GM13977 (cell line): Measurements from ENCODE around the gene MAMSTR.
"Not testable (repeated sequence)": the region's sequence is repeated elsewhere in the genome, so short reads cannot be mapped to it uniquely, and the experiment has no call there.

Experiments used
- DNase-seq: peaks from one replicate; pipeline ENCODE4 v3.0.0; 2012; ENCODE audit warnings: low spot score
- in situ Hi-C: fragments of 300-500 bp; cut with MboI; formaldehyde crosslinking; loops from one replicate; pipeline ENCODE4 v1.12.0; 2022; ENCODE audit warnings: low sequenced_read_pairs, low pct_unique_long_range_greater_than_20kb, mixed read lengths, inconsistent platforms; ENCODE audit not compliant: unreplicated experiment
- TF ChIP-seq, protein P1 (sequence below): IDR thresholded peaks from 2 replicates; pipeline ENCODE4 v1.5.1; 2012; ENCODE audit warnings: mild to moderate bottlenecking, control low read depth; ENCODE audit not compliant: insufficient read depth; ENCODE audit errors: extremely low read depth, missing control alignments

MAMSTR gene, protein sequence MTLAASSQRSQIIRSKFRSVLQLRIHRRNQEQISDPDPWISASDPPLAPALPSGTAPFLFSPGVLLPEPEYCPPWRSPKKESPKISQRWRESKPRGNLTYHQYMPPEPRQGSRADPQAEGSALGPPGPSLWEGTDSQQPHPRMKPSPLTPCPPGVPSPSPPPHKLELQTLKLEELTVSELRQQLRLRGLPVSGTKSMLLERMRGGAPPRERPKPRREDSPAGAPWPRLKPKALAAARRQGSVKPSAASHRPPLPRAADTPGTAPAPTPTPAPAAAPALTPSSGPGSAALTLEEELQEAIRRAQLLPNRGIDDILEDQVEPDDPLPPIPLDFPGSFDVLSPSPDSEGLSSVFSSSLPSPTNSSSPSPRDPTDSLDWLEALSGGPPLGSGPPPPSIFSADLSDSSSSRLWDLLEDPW

DNA sequence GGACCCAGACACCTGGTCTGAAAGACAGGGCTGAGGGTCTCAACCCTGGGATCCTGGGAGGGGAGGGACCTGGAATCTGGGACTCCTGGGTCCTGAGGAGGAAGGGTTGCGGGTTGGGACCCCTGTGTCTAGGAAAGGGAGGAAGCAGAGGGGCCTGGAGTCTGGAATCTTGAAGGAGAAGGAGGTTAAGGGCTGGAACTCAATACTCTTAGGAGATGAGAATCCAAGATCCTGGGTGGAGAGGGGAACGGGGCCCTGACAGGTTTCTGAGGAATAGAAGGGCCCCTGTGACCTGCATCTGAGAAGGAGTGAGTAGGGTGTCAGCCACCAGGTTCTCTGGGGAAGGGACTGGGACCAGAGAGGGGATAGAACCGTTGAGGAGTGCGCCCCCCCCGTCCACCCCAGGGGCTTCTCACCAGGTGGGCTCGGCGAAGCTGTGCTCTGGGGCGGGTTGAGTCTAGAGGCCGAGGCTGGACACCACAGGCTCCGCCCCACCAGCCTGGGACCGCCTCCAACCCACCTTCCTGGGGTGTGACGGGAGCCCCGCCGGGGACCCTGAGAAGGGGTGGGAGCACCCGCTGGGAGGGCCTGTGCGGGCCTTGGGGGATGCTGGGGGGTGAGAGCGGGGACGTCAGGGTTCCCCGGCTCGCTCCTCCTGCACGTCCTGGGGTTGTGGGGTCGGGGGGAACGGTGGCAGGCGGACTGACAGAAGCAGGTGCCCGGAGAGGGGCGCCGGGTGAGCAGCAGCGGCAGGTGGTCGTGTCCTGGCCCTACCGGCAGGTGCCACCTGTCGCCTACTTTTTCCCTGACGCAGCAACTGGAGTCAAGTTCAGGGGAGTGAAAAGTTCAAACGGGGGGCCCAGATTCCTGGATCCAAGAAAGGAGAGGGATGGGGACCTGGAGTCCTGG, at the start of gene MAMSTR:
Gene MAMSTR, minus strand, starts transcription at position 463 of the 909 bp plus-strand sequence. CDS start 694 bp downstream, outside the sequence.
- in situ Hi-C loops, result no loop called here
- TF ChIP-seq, protein P1, sequence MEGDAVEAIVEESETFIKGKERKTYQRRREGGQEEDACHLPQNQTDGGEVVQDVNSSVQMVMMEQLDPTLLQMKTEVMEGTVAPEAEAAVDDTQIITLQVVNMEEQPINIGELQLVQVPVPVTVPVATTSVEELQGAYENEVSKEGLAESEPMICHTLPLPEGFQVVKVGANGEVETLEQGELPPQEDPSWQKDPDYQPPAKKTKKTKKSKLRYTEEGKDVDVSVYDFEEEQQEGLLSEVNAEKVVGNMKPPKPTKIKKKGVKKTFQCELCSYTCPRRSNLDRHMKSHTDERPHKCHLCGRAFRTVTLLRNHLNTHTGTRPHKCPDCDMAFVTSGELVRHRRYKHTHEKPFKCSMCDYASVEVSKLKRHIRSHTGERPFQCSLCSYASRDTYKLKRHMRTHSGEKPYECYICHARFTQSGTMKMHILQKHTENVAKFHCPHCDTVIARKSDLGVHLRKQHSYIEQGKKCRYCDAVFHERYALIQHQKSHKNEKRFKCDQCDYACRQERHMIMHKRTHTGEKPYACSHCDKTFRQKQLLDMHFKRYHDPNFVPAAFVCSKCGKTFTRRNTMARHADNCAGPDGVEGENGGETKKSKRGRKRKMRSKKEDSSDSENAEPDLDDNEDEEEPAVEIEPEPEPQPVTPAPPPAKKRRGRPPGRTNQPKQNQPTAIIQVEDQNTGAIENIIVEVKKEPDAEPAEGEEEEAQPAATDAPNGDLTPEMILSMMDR, result no peak
- no peak for DNase-seq

DNA sequence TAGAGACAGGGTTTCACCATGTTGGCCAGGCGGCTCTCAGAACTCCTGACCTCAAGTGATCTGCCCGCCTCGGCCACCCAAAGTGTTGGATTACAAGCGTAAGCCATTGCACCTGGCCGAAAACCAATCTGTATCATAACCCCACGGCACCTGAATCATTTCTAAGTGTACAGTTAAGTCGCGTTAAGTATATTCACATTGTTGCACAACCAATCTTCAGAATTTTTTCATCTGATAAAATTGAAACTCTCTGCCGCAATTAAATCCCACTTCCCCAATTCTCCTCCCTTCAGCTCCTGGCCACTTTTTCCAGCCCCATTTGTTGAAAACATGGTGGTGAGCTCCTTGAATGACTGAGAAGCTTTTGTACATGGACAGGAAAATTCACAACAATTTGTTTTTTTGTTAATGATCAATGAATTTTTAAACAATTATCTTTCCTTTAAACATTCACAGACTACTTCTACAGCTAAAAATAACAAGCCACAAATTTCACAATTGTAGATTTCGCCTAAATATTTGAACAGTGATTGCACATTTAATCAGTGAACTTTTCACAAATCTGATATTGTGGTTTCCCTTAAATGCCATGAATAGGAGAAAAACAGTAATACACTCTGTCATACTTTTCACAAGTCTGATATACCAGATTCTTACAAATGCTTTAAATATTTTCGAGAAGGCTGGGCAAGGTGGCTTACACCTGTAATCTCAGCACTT, 49.6 kb upstream of the MAMSTR start:
- no peak for DNase-seq
- in situ Hi-C loops, result no loop called here
- TF ChIP-seq, protein P1, result no peak

DNA sequence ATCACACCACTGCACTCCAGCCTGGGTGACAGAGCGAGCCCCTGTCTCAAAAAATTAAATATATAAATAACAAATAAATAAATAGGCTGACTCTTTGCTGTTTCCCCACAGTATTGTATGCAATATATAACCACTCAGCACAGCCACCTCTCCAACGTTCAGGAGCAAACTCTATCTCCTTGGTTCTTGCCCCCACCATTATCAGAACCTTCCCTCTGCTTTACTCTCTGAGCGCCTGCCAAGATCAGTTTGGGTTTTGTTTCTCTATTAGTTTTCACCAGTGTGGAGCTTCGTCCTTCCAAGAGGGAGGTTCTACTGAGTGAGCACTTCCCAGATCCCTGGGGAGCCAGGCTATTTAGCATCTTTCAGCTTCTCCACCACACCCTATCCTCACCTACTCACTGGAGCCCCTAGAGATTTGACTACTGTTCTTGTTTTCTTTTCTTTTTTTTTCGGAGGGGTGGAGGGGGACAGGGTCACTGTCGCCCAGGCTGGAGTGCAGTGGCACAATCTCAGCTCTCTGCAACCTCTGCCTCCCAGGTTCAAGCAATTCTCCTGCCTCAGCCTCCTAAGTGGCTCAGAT, 48.7 kb upstream of the MAMSTR start:
- DNase-seq, in situ Hi-C loops: not testable (repeated sequence)

DNA sequence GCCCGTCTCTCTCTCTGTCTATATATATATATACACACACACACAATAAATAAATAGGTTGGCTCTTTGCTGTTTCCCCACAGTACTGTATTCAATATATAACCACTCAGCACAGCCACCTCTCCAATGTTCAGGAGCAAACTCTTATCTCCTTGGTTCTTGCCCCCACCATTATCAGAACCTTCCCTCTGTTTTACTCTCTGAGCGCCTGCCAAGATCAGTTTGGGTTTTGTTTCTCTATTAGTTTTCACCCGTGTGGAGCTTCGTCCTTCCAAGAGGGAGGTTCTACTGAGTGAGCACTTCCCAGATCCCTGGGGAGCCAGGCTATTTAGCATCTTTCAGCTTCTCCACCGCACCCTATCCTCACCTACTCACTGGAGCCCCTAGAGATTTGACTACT, 46.3 kb upstream of the MAMSTR start:
- in situ Hi-C loops, DNase-seq: not testable (repeated sequence)

DNA sequence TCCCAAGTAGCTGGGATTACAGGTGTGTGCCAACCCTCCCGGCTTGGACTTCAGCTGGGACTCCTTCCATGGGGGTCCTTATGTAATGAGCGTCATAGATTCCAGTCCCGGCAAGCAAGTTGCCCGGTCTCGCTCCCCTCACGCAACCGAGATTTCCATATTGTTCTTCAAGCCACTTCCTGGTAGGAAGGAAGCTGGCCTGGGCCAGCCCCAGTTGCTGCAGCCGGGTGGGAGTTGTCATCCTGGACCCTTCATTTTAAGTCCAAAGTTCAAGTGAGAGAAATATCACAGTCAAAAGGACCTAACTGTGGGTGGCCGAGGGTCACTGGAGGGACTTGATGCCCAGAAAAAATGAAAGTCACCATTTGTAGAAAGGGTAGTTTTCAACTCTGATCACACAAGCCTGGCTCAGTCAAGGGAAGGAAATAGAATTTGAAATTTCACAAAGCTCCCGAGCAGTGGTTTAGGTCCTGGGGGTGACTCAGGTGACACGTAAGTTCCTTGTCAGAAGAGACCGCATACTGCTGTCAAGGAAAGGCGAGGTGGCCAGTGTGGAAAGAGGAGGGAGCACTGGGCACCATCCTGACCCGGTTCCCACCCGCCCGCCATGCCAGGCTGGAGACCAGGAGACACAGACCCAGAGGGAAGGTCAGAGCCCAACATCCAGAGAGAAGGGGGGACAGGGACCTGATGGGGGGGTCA, 41.1 kb upstream of the MAMSTR start:
- TF ChIP-seq, protein P1, result no peak
- in situ Hi-C loops, result no loop called here
- DNase-seq, result no peak

DNA sequence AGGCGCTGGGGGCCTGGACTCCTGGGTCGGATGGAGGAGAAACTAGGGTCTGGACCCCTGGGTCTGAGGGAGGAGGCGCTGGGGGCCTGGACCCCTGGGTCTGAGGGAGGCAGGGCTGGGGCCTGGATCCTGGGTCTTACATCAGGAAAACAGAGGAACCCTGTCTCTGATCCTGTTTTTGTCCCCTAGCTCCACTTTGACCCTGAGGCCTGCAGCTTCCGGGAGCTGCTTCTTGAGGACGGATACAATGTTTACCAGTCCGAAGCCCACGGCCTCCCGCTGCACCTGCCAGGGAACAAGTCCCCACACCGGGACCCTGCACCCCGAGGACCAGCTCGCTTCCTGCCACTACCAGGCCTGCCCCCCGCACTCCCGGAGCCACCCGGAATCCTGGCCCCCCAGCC, 38.2 kb upstream of the MAMSTR start:
- in situ Hi-C loops, result no loop called here
- no peak for DNase-seq
- TF ChIP-seq, protein P1, result no peak
